Caco-2 (cell line): ENCODE measurements around the gene CLDN2. TPM values are rescaled to one million over a fixed set of nuclear protein-coding genes. Genes with fewer than 3 reads are reported as not detected.

Experiments used
- BruUV-seq: library from RNA; stranded (reverse); fragments of 400-500 nt; replicated peaks from 2 replicates; lab custom pipeline; 2021; lab: Mats Ljungman, UMichigan
- CTCF ChIA-PET: fragments of 300-600 bp; sonication (Branson Sonifier 250); formaldehyde crosslinking; loops from one replicate; lab custom pipeline; 2022; ENCODE audit warnings: antibody characterized with exemption; lab: Charles Lee
- POLR2A ChIA-PET: fragments of 300-600 bp; sonication (Branson Sonifier 250); formaldehyde crosslinking; loops from one replicate; lab custom pipeline; 2022; ENCODE audit warnings: antibody characterized with exemption; lab: Charles Lee
- DNase-seq, 2 experiments: peaks; one replicate each; pipeline versions ENCODE4 v3.0.0 to v3.0.0-alpha.2; 2020 to 2022
- H3K27me3 ChIP-seq: replicated peaks from 2 replicates; pipeline ENCODE4 v1.6.0; 2011; ENCODE audit warnings: low read length; ENCODE audit not compliant: control insufficient read depth, insufficient read depth
- H3K36me3 ChIP-seq: 2 replicates; pipeline ENCODE4 v1.5.1; 2011; ENCODE audit warnings: low read length; ENCODE audit not compliant: control insufficient read depth, insufficient read depth
- H3K4me1 ChIP-seq: fragments of 250-450 bp; sonication (Bioruptor Pico); 2 replicates; pipeline ENCODE4 v1.5.1; 2020; ENCODE audit warnings: mild to moderate bottlenecking
- H3K4me3 ChIP-seq: 2 replicates; pipeline ENCODE4 v1.5.1; 2011; ENCODE audit warnings: low read depth, mild to moderate bottlenecking, control low read depth, low read length
- H3K9me3 ChIP-seq: fragments of 250-450 bp; sonication (Bioruptor Pico); 2 replicates; pipeline ENCODE4 v1.5.1; 2020; ENCODE audit warnings: mild to moderate bottlenecking, moderate library complexity
- H3K27ac Mint-ChIP-seq: one replicate; pipeline ENCODE4 v1.8.0; 2022; ENCODE audit warnings: mixed read lengths; ENCODE audit not compliant: unreplicated experiment
- H3K27me3 Mint-ChIP-seq: one replicate; pipeline ENCODE4 v1.8.0; 2022; ENCODE audit warnings: mixed read lengths; ENCODE audit not compliant: insufficient read depth, unreplicated experiment
- H3K36me3 Mint-ChIP-seq: one replicate; pipeline ENCODE4 v1.8.0; 2022; ENCODE audit warnings: mild to moderate bottlenecking, mixed read lengths; ENCODE audit not compliant: insufficient read depth, unreplicated experiment
- H3K4me1 Mint-ChIP-seq: one replicate; pipeline ENCODE4 v1.8.0; 2022; ENCODE audit warnings: low read depth, mixed read lengths; ENCODE audit not compliant: unreplicated experiment
- H3K4me3 Mint-ChIP-seq: one replicate; pipeline ENCODE4 v1.8.0; 2022; ENCODE audit warnings: mild to moderate bottlenecking, moderate library complexity, mixed read lengths; ENCODE audit not compliant: unreplicated experiment
- H3K9me3 Mint-ChIP-seq: one replicate; pipeline ENCODE4 v1.8.0; 2022; ENCODE audit warnings: mixed read lengths; ENCODE audit not compliant: unreplicated experiment
- intact Hi-C: fragments of 100-400 bp; cut with micrococcal nuclease; formaldehyde crosslinking; loops from one replicate; pipeline ENCODE4 v1.10.0; 2022; ENCODE audit not compliant: unreplicated experiment
- total RNA-seq: library from RNA; stranded (reverse); gene quantifications from 2 replicates; pipeline ENCODE4 v1.2.3, GENCODE V29; 2022
- TF ChIP-seq, protein P1 (sequence below), 2 experiments: fragments of 200-600 bp in 1 of 2; IDR thresholded peaks; 1 replicate in 1 of 2; 2 replicates in 1 of 2; pipeline versions ENCODE4 v1.5.1 to v1.8.0; 2011 to 2022; ENCODE audit warnings: antibody characterized with exemption in 1 of 2, control low read depth in 1 of 2, inconsistent platforms in 1 of 2, low read depth in 1 of 2, low read length in 1 of 2, mild to moderate bottlenecking in 1 of 2, moderate library complexity in 1 of 2; ENCODE audit not compliant: insufficient read depth in 1 of 2, severe bottlenecking in 1 of 2, unreplicated experiment in 1 of 2

The CLDN2 gene
- total RNA-seq, 1 experiment from 2014 or later = 2.9 TPM

DNA sequence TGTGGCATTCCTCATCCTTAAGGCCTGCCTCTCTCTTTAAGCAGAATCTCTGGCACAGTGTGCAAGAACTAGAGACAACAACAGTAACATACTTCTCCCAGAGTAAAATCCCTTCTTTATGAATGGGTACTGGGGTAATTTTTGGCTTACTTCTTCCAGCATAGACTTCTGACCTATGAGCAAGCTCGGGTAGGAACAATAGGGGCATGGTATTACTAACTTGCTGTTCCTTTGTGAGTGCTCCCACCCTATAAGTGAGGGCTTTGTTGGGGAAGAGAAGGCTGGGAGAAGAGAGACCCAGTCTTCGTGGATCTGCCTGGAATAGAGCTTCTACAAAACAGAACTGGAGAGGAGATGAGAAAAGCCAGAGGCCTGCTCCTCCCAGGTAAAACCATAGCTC, 30.2 kb downstream of the CLDN2 start:
- H3K27me3 Mint-ChIP-seq = no peaks in the 10 kb centered on the region
- TF ChIP-seq, protein P1, sequence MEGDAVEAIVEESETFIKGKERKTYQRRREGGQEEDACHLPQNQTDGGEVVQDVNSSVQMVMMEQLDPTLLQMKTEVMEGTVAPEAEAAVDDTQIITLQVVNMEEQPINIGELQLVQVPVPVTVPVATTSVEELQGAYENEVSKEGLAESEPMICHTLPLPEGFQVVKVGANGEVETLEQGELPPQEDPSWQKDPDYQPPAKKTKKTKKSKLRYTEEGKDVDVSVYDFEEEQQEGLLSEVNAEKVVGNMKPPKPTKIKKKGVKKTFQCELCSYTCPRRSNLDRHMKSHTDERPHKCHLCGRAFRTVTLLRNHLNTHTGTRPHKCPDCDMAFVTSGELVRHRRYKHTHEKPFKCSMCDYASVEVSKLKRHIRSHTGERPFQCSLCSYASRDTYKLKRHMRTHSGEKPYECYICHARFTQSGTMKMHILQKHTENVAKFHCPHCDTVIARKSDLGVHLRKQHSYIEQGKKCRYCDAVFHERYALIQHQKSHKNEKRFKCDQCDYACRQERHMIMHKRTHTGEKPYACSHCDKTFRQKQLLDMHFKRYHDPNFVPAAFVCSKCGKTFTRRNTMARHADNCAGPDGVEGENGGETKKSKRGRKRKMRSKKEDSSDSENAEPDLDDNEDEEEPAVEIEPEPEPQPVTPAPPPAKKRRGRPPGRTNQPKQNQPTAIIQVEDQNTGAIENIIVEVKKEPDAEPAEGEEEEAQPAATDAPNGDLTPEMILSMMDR (IDR thresholded peaks at IDR 0.05; ENCODE audit: insufficient read depth in 1 of 2, low read depth in 1 of 2, low read length in 1 of 2, severe bottlenecking in 1 of 2, unreplicated experiment in 1 of 2) = no peak
- Histone ChIP-seq H3K4me1 (peaks cover 30% of the 10 kb centered on the region), H3K9me3 (no peaks in the 10 kb centered on the region), H3K27me3 (no peaks in the 10 kb centered on the region), H3K4me3 (no peak overlapping the region), H3K36me3 (no peaks in the 10 kb centered on the region; the same call in none of the 2 replicates)
- no peaks in the 10 kb centered on the region for H3K9me3 Mint-ChIP-seq
- H3K4me1 Mint-ChIP-seq = peaks cover 15% of the 10 kb centered on the region
- BruUV-seq = no TSS peak
- DNase-seq = no peak
- H3K36me3 Mint-ChIP-seq = peaks cover 44% of the 10 kb centered on the region
- no peak overlapping the region for H3K4me3 Mint-ChIP-seq
- ChIA-PET CTCF (no interaction called here), POLR2A (no interaction called here)
- intact Hi-C loops = no loop called here
- no peak overlapping the region for H3K27ac Mint-ChIP-seq

- intact Hi-C loops = no loop called here
- H3K36me3 ChIP-seq = no peaks in the 10 kb centered on the region; the same call in none of the 2 replicates
- BruUV-seq = no TSS peak
- no peak for DNase-seq
- peaks cover 21% of the 10 kb centered on the region for H3K4me1 Mint-ChIP-seq
- H3K9me3 ChIP-seq = no peaks in the 10 kb centered on the region
- POLR2A ChIA-PET = no interaction called here
- no peak overlapping the region for H3K27ac Mint-ChIP-seq
- H3K4me1 ChIP-seq = peaks cover 37% of the 10 kb centered on the region
- CTCF ChIA-PET = no interaction called here
- TF ChIP-seq, protein P1 (IDR thresholded peaks at IDR 0.05; ENCODE audit: insufficient read depth in 1 of 2, low read depth in 1 of 2, low read length in 1 of 2, severe bottlenecking in 1 of 2, unreplicated experiment in 1 of 2) = no peak
- no peak overlapping the region for H3K4me3 Mint-ChIP-seq
- H3K36me3 Mint-ChIP-seq = peaks cover 52% of the 10 kb centered on the region
- no peaks in the 10 kb centered on the region for H3K9me3 Mint-ChIP-seq
- no peaks in the 10 kb centered on the region for H3K27me3 Mint-ChIP-seq
- no peak overlapping the region for H3K4me3 ChIP-seq
- no peaks in the 10 kb centered on the region for H3K27me3 ChIP-seq
Observed at GRCh38 chrX:106951230-106951629, 31.0 kb downstream of the CLDN2 start.

- CTCF ChIA-PET = interaction anchor here (1.1 to 1.2 kb wide), 2 partner anchors 53 to 58 kb away, joined by 4 to 6 read pairs; no protein-coding TSS in a partner anchor
- no peaks in the 10 kb centered on the region; the same call in none of the 2 replicates for H3K36me3 ChIP-seq
- H3K4me1 ChIP-seq = peaks cover 37% of the 10 kb centered on the region
- Mint-ChIP-seq H3K27ac (no peak overlapping the region), H3K27me3 (no peaks in the 10 kb centered on the region), H3K9me3 (no peaks in the 10 kb centered on the region), H3K4me1 (peaks cover 21% of the 10 kb centered on the region), H3K36me3 (peaks cover 57% of the 10 kb centered on the region), H3K4me3 (no peak overlapping the region)
- TF ChIP-seq, protein P1 (IDR thresholded peaks at IDR 0.05; ENCODE audit: insufficient read depth in 1 of 2, low read depth in 1 of 2, low read length in 1 of 2, severe bottlenecking in 1 of 2, unreplicated experiment in 1 of 2) = no peak
- no peak for DNase-seq
- intact Hi-C loops = no loop called here
- no peaks in the 10 kb centered on the region for H3K9me3 ChIP-seq
- BruUV-seq = no TSS peak
- POLR2A ChIA-PET = no interaction called here
- H3K27me3 ChIP-seq = no peaks in the 10 kb centered on the region
- H3K4me3 ChIP-seq = no peak overlapping the region
Observed at GRCh38 chrX:106952089-106952488, 31.9 kb downstream of the CLDN2 start.
